HepG2 (cell line): Measurements from ENCODE around the gene TTBK1. TPM values are rescaled to one million over a fixed set of nuclear protein-coding genes. Genes with fewer than 3 reads are reported as not detected.

Experiments used
- GABPB1 ChIP-seq: IDR thresholded peaks from 2 replicates; pipeline ENCODE4 v1.6.1; 2016; ENCODE audit warnings: mild to moderate bottlenecking, missing genetic modification reagents, moderate library complexity, missing compliant biosample characterization
- IRX3 ChIP-seq: sonication (generic); formaldehyde crosslinking; IDR thresholded peaks from 2 replicates; pipeline ENCODE4 v1.8.1; 2023; ENCODE audit warnings: mild to moderate bottlenecking, low read depth, missing genetic modification reagents, borderline replicate concordance
- KAT2B ChIP-seq: fragments of 150-350 bp; IDR thresholded peaks from 2 replicates; pipeline ENCODE4 v1.6.1; 2014; ENCODE audit warnings: low read depth, low read length, borderline replicate concordance
- KDM3A ChIP-seq: IDR thresholded peaks from 2 replicates; pipeline ENCODE4 v1.6.1; 2018; ENCODE audit warnings: low read depth, missing compliant biosample characterization
- KLF12 ChIP-seq: sonication (generic); formaldehyde crosslinking; IDR thresholded peaks from 2 replicates; pipeline ENCODE4 v1.4.0; 2020; ENCODE audit warnings: missing genetic modification reagents, borderline replicate concordance
- KLF15 ChIP-seq: sonication (generic); formaldehyde crosslinking; IDR thresholded peaks from 2 replicates; pipeline ENCODE4 v1.8.1; 2023; ENCODE audit warnings: borderline replicate concordance, mild to moderate bottlenecking, inconsistent platforms, missing genetic modification reagents, mixed read lengths
- MIER3 ChIP-seq: IDR thresholded peaks from 2 replicates; pipeline ENCODE4 v1.6.1; 2016; ENCODE audit warnings: missing compliant biosample characterization, borderline replicate concordance
- MYNN ChIP-seq: sonication (generic); formaldehyde crosslinking; IDR thresholded peaks from 2 replicates; pipeline ENCODE4 v1.4.0; 2020; ENCODE audit warnings: mild to moderate bottlenecking, low read depth, missing genetic modification reagents
- NONO ChIP-seq, 2 experiments: fragments of 450-650 bp in 1 of 2; sonication (generic) in 1 of 2; formaldehyde crosslinking in 1 of 2; IDR thresholded peaks in 1 of 2; conservative IDR thresholded peaks in 1 of 2; 2 replicates each; pipeline versions ENCODE4 v1.6.1 to v1.8.0; 2017 to 2022; ENCODE audit warnings: mild to moderate bottlenecking in 1 of 2, missing genetic modification reagents in 1 of 2, moderate library complexity in 1 of 2
- NPAS2 ChIP-seq: sonication (generic); formaldehyde crosslinking; IDR thresholded peaks from 2 replicates; pipeline ENCODE4 v1.8.0; 2022; ENCODE audit warnings: mild to moderate bottlenecking, missing genetic modification reagents, borderline replicate concordance
- POLR2AphosphoS5 ChIP-seq: IDR thresholded peaks from 2 replicates; pipeline ENCODE4 v1.6.1; 2012; ENCODE audit warnings: low read depth, low read length
- PTBP1 ChIP-seq: fragments of 200-400 bp; formaldehyde crosslinking; IDR thresholded peaks from 2 replicates; pipeline ENCODE4 v1.6.1; 2018; ENCODE audit warnings: low read length, low read depth; ENCODE audit not compliant: poor library complexity, severe bottlenecking
- REPIN1 ChIP-seq: sonication (generic); formaldehyde crosslinking; IDR thresholded peaks from 2 replicates; pipeline ENCODE4 v1.8.0; 2022; ENCODE audit warnings: missing genetic modification reagents, low read depth, mild to moderate bottlenecking, borderline replicate concordance
- RFXANK ChIP-seq: IDR thresholded peaks from 2 replicates; pipeline ENCODE4 v1.6.1; 2016
- SNAI1 ChIP-seq: sonication (generic); formaldehyde crosslinking; IDR thresholded peaks from 2 replicates; pipeline ENCODE4 v1.5.0; 2020; ENCODE audit warnings: mild to moderate bottlenecking, missing genetic modification reagents, borderline replicate concordance
- TARDBP ChIP-seq: sonication (generic); formaldehyde crosslinking; IDR thresholded peaks from 2 replicates; pipeline ENCODE4 v1.8.0; 2022; ENCODE audit warnings: mild to moderate bottlenecking, missing genetic modification reagents
- TBP ChIP-seq: sonication (generic); formaldehyde crosslinking; IDR thresholded peaks from 2 replicates; pipeline ENCODE4 v1.5.0; 2020; ENCODE audit warnings: missing genetic modification reagents
- ZC3H4 ChIP-seq: sonication (generic); formaldehyde crosslinking; IDR thresholded peaks from 2 replicates; pipeline ENCODE4 v1.4.0; 2020; ENCODE audit warnings: missing genetic modification reagents, borderline replicate concordance
- ZFP36L2 ChIP-seq: sonication (generic); formaldehyde crosslinking; IDR thresholded peaks from 2 replicates; pipeline ENCODE4 v1.4.0; 2020; ENCODE audit warnings: missing genetic modification reagents
- ZFP82 ChIP-seq: sonication (generic); formaldehyde crosslinking; IDR thresholded peaks from 2 replicates; pipeline ENCODE4 v1.5.1; 2020; ENCODE audit warnings: mild to moderate bottlenecking, missing genetic modification reagents, borderline replicate concordance
- ZNF335 ChIP-seq: sonication (generic); formaldehyde crosslinking; IDR thresholded peaks from 2 replicates; pipeline ENCODE4 v1.4.0; 2020; ENCODE audit warnings: missing genetic modification reagents
- ZNF33A ChIP-seq: sonication (generic); formaldehyde crosslinking; IDR thresholded peaks from 2 replicates; pipeline ENCODE4 v1.5.1; 2020; ENCODE audit warnings: missing genetic modification reagents, mild to moderate bottlenecking, moderate library complexity, borderline replicate concordance
- ZNF605 ChIP-seq: sonication (generic); formaldehyde crosslinking; IDR thresholded peaks from 2 replicates; pipeline ENCODE4 v1.8.0; 2022; ENCODE audit warnings: mild to moderate bottlenecking, missing genetic modification reagents
- ZNF768 ChIP-seq: sonication (generic); formaldehyde crosslinking; IDR thresholded peaks from 2 replicates; pipeline ENCODE4 v1.4.0; 2020; ENCODE audit warnings: missing genetic modification reagents
- polyA plus RNA-seq, 8 experiments: library from polyadenylated mRNA; depleted of rRNA in 3 of 8; stranded (reverse) in 7 of 8; unstranded in 1 of 8; fragments of >200 nt; fragmentation: Illumina TruSeq in 4 of 8; extraction: Trizol in 4 of 8; gene quantifications; 2 replicates each; pipeline versions ENCODE4 v1.2.1 to v1.2.3, GENCODE V29; 2011 to 2016; ENCODE audit warnings: low read depth in 4 of 8, missing spikeins in 1 of 8, mixed read lengths in 1 of 8; ENCODE audit not compliant: insufficient read depth in 1 of 8
- total RNA-seq, 5 experiments: library from RNA; depleted of rRNA; stranded (reverse); fragments of >200 nt; fragmentation: Illumina TruSeq; extraction: Trizol; gene quantifications; 2 replicates each; pipeline ENCODE4 v1.2.3, GENCODE V29; 2016; ENCODE audit warnings: low read depth in 1 of 5
- TF ChIP-seq, protein P1 (sequence below): IDR thresholded peaks from 2 replicates; pipeline ENCODE4 v1.6.1; 2012; ENCODE audit warnings: low read depth, low read length, improper control_type of control experiment
- TF ChIP-seq, protein P2 (sequence below): sonication (generic); formaldehyde crosslinking; IDR thresholded peaks from 2 replicates; pipeline ENCODE4 v1.4.0; 2020; ENCODE audit warnings: missing genetic modification reagents
- TF ChIP-seq, protein P3 (sequence below): sonication (generic); formaldehyde crosslinking; IDR thresholded peaks from 2 replicates; pipeline ENCODE4 v1.4.0; 2020; ENCODE audit warnings: missing genetic modification reagents
- TF ChIP-seq, protein P4 (sequence below): sonication (generic); formaldehyde crosslinking; IDR thresholded peaks from 2 replicates; pipeline ENCODE4 v1.4.0; 2020; ENCODE audit warnings: missing genetic modification reagents

The TTBK1 gene
- total and polyA plus RNA-seq, 2 of the 13 experiments (the other 11 are each of a cell fraction or from before 2014, with no cell fraction given), result 0.24 to 0.33 TPM

DNA sequence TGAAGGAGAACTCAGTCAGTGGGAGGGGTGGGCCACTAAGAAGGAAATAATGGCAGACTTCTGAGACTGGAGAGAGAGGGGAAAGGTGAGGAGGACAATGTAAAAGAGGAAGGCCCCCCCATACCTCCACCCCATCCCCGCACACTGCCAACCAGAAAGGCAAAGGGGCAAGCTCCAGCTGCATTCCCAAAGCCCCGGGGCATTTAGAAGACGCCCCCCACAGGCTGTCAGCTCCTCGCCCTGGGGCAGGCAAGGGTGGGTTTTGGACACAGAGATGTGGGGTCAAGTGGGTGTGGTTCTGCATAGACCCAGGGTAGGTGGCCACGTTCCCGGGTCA lies 34.0 kb downstream of the TTBK1 start (continued):
- TF ChIP-seq TBP (CRISPR knock-in tag), result no peak
- no peak for TF ChIP-seq GABPB1 (CRISPR knock-in tag)
- TF ChIP-seq, protein P1, sequence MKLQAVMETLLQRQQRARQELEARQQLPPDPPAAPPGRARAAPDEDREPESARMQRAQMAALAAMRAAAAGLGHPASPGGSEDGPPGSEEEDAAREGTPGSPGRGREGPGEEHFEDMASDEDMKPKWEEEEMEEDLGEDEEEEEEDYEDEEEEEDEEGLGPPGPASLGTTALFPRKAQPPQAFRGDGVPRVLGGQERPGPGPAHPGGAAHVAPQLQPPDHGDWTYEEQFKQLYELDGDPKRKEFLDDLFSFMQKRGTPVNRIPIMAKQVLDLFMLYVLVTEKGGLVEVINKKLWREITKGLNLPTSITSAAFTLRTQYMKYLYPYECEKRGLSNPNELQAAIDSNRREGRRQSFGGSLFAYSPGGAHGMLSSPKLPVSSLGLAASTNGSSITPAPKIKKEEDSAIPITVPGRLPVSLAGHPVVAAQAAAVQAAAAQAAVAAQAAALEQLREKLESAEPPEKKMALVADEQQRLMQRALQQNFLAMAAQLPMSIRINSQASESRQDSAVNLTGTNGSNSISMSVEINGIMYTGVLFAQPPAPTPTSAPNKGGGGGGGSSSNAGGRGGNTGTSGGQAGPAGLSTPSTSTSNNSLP, result no peak
- TF ChIP-seq MIER3 (CRISPR knock-in tag), result no peak
- 0 out of 2 replicates have a peak, but pooled peaks have one; percentile 76 for TF ChIP-seq SNAI1
- TF ChIP-seq ZNF605, result no peak
- TF ChIP-seq, protein P2, sequence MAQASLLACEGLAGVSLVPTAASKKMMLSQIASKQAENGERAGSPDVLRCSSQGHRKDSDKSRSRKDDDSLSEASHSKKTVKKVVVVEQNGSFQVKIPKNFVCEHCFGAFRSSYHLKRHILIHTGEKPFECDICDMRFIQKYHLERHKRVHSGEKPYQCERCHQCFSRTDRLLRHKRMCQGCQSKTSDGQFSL (CRISPR knock-in tag), result no peak; the same call in 1 of the 2 replicates
- TF ChIP-seq ZNF335 (CRISPR knock-in tag), result no peak
- TF ChIP-seq KLF15 (CRISPR knock-in tag), result no peak
- no peak for TF ChIP-seq ZNF768 (CRISPR knock-in tag)
- TF ChIP-seq TARDBP (CRISPR knock-in tag), result no peak
- TF ChIP-seq KAT2B, result no peak
- no peak for TF ChIP-seq IRX3
- TF ChIP-seq NPAS2 (CRISPR knock-in tag), result no peak
- TF ChIP-seq ZFP36L2 (CRISPR knock-in tag), result no peak
- no peak for TF ChIP-seq REPIN1 (CRISPR knock-in tag)
- TF ChIP-seq, protein P3, sequence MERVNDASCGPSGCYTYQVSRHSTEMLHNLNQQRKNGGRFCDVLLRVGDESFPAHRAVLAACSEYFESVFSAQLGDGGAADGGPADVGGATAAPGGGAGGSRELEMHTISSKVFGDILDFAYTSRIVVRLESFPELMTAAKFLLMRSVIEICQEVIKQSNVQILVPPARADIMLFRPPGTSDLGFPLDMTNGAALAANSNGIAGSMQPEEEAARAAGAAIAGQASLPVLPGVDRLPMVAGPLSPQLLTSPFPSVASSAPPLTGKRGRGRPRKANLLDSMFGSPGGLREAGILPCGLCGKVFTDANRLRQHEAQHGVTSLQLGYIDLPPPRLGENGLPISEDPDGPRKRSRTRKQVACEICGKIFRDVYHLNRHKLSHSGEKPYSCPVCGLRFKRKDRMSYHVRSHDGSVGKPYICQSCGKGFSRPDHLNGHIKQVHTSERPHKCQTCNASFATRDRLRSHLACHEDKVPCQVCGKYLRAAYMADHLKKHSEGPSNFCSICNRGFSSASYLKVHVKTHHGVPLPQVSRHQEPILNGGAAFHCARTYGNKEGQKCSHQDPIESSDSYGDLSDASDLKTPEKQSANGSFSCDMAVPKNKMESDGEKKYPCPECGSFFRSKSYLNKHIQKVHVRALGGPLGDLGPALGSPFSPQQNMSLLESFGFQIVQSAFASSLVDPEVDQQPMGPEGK (CRISPR knock-in tag), result no peak
- no peak for TF ChIP-seq ZC3H4
- TF ChIP-seq, protein P4, sequence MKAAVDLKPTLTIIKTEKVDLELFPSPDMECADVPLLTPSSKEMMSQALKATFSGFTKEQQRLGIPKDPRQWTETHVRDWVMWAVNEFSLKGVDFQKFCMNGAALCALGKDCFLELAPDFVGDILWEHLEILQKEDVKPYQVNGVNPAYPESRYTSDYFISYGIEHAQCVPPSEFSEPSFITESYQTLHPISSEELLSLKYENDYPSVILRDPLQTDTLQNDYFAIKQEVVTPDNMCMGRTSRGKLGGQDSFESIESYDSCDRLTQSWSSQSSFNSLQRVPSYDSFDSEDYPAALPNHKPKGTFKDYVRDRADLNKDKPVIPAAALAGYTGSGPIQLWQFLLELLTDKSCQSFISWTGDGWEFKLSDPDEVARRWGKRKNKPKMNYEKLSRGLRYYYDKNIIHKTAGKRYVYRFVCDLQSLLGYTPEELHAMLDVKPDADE (CRISPR knock-in tag), result no peak
- no peak; the same call in 1 of the 2 replicates for TF ChIP-seq POLR2AphosphoS5
- TF ChIP-seq ZFP82 (CRISPR knock-in tag), result no peak
- no peak for TF ChIP-seq MYNN (CRISPR knock-in tag)
- no peak for TF ChIP-seq NONO (IDR thresholded peaks at IDR 0.05)
- 0 out of 2 replicates have a peak, but pooled peaks have one; percentile 16 for TF ChIP-seq NONO (CRISPR knock-in tag; conservative IDR thresholded peaks at IDR 0.05)
- 0 out of 2 replicates have a peak, but pooled peaks have one; percentile 75 for TF ChIP-seq KLF12 (CRISPR knock-in tag)
- TF ChIP-seq ZNF33A (CRISPR knock-in tag), result no peak
- no peak for TF ChIP-seq PTBP1
- TF ChIP-seq RFXANK, result no peak
- no peak for TF ChIP-seq KDM3A (CRISPR knock-in tag)
